Stimulated activated CD4-positive, alpha-beta T cell treated with anti-CD3 and anti-CD28 coated beads, TNF-alpha, amount 100 ng/mL, for 48 hours (primary cell): ENCODE results near the gene USP34.
"Not testable (repeated sequence)": the region's sequence is repeated elsewhere in the genome, so short reads cannot be mapped to it uniquely, and the experiment has no call there.

Source experiments
- DNase-seq, 3 donors: peaks; one replicate each; pipeline ENCODE4 v3.0.0-alpha.2; 2020; ENCODE audit warnings: low read depth in 3 of 3

Gene USP34

GRCh38 chr2:61460163-61460562 lies 10.7 kb downstream of the USP34 start:
- no peak for DNase-seq

- no peak for DNase-seq
Measured at GRCh38 chr2:61456746-61457420, 14.0 kb downstream of the USP34 start.

DNA sequence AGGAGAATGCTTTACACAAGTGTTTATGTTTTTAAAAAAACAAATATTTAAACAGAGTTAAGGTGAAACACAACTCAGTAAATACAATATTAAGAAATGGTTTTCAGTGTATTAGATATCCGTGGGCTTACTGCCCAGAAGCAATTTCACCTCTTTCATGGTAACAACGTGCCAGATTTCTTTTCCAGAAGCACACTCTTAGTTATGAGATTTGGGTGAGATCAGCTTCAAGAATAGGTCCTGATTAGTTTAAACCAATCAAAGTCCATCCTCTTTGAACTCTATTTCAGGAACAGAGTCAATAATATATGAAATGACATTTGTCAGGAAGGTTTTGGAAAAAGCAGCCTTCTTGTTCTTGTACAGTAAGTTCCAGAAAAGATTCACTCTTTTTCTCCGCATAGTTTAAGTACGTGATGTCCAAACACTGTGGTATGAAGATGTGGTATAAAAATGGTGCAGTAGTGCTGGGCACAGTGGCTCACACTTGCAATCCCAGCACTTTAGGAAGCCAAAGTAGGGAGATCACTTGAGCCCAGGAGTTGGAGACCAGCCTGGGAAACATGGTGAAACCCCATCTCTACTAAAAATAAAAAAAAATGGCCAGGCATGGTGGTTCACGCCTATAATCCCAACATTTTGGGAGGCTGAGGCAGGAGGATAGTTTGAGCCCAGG lies 14.7 kb downstream of the USP34 start:
- DNase-seq: no peak

GRCh38 chr2:61454972-61455371 lies 15.9 kb downstream of the USP34 start:
- DNase-seq: not testable (repeated sequence)

DNA sequence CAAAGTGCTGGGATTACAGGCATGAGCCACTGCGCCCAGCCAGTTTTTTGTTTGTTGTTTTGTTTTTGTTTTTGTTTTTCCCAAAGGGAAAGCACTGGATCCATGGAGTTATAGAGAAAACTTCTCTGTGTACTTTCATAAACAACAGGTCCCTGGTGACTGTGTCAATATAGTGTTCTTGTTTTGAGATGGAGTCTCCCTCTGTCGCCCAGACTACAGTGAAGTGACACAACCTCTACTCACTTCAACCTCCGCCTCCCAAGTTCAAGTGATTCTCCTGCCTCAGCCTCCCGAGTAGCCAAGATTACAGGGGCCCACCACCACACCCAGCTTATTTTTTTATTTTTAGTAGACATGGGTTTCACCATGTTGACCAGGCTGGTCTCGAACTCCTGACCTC lies 16.5 kb downstream of the USP34 start:
- DNase-seq: no peak

DNA sequence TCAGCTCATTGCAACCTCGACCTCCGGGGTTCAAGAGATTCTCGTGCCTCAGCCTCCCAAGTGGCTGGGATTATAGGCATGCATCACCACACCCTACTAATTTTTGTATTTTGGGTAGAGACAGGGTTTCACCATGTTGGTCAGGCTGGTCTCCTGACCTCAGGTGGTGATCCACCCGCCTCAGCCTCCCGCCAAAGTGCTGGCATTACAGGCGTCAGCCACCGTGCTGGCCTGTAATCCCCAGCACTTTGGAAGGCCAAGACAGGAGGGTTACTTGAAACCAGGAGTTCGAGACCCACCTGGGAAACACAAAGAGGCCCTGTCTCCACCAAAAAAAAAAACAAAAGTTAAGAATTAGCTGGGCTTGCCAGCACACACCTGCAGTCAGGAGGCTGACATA lies 18.5 kb downstream of the USP34 start:
- no peak for DNase-seq

DNA sequence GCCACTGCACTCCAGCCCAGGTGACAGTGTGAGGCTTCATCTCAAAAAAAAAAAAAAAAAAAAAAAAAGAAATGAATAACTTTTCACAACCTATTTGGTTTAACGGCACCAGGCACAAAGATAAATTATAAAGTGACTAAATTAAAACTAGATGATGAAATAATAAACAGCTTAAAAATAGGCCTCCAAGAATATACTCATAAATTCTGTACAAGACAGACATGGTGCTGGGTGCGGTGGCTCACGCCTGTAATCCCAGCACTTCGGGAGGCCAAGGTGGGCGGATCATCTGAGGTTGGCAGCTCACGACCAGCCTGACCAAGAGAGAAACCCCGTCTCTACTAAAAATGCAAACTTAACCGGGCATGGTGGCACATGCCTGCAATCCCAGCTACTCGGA lies 19.7 kb downstream of the USP34 start:
- DNase-seq: no peak

DNA sequence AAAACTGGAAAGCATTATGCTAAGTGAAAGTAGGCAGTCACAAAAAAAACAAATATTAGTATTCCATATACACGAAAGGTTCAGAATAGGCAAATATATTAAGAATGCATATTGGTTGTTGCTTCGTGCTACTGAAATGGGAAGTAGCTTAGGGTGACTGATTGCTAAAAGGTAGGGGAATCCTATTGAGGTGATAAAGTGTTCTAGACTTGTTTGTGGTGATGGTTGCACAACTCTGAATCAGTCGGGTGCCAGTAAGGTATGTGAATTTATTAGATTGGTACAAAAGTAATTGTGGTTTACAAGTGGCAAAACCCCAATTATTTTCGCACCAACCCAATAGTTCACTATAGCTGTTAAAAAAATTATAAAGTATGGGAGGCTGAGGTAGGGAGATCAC lies 20.7 kb downstream of the USP34 start:
- no peak for DNase-seq

GRCh38 chr2:61448229-61448628 lies 22.7 kb downstream of the USP34 start:
- DNase-seq: no peak

DNA sequence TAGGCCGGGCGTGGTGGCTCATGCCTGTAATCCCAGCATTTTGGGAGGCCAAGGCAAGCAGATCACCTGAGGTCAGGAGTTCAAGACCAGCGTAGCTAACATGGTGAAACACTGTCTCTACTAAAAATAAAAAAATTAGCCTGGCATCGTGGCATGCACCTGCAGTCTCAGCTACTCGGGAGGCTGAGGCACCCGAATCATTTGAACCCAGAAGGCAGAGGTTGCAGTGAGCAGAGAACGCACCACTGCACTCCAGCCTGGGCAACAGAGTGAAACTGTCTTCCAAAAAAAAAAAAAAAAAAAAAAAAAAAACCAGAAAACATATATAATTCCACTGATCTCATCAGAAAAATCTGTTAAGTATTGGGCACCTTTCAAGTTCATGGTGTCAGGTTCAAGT lies 23.9 kb downstream of the USP34 start:
- DNase-seq: not testable (repeated sequence)

DNA sequence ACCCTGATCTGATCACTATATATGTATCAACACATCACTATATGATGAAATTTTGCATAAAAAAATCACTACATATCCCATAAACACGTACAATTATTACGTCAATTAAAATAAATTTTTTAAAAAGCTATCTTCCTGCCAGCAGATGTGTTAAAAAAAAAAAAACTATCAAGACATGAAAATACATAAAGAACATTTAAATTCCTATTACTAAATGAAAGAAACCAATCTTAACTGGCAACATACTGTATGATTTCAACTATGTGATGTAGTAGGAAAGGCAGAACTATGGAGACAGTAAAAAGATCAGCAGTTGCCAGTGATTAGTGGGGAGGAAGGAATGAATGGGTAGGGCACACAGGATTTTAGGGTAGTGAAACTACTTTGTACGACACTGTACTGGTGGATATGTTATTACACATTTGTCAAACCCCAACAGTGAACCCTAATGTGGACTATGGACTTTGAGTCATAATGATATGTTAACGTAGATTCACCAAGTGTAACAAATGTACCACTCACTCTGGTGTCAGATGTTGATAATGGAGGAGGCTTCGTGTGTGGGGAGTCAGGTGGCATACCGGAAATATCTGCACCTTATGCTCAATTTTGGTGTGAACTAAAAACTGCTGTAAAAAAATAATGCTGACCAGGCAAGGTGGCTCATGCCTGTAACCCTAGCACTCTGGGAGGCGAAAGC lies 27.4 kb downstream of the USP34 start:
- no peak for DNase-seq

- no peak for DNase-seq
Measured at GRCh38 chr2:61439241-61440002, 31.5 kb downstream of the USP34 start.

- DNase-seq: no peak
Measured at GRCh38 chr2:61438670-61439069, 32.2 kb downstream of the USP34 start.

- DNase-seq: no peak
Measured at GRCh38 chr2:61437170-61437569, 33.7 kb downstream of the USP34 start.

GRCh38 chr2:61436092-61436491 lies 34.8 kb downstream of the USP34 start:
- DNase-seq: no peak

DNA sequence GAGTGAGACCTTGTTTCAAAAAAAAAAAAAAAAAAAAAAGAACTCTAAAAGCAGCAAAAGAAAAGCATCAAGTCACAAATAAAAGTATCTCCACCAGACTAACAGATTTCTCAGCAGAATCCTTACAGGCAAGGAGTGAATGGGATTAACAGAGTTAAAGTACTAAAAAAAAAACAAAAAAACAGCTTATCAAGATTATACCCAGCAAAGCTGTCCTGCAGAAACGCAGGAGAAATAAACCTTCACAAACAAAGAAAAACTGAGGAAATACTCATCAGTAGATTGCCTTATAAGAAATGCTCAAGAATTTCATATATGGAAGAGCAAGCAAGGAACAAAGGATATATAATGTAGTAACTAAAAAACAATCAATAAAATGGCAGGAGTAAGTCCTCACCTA lies 35.6 kb downstream of the USP34 start:
- no peak for DNase-seq

DNA sequence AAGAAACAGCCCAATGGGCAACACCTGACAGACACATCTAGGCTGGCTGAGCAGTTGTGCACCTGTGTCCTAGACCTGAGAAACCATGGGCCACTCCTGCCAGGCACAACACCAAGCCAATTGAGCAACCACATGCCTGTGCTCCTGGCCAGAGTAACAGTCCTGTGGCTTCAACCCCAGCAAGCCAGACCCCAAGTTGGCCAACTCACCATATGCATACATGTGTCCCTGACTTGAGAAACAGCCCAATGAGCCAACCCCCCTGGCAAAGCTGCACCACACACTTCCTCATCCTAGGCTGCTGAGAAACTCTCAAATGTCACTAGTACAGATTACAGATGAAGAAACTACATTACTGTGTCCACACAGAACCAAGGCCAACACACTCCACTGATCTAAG lies 36.6 kb downstream of the USP34 start:
- no peak for DNase-seq

DNA sequence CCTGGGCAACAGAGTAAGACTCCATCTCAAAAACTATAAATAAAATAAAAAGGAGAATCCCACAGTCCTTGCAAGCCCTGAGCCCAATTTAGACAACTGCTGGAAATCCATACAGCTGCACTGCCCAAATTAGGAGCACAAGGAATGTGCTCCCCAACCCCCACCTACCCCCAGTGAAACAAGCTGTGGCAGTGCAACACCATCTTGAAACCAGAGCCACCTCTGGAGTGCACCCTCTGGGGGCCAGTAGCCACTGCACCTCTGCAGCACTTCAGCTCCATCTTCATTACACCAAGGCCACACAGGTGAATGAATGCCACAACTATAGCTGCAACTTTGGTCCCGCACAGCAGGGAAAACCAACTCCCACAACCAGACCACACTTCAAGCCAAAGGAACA lies 37.3 kb downstream of the USP34 start:
- no peak for DNase-seq

DNA sequence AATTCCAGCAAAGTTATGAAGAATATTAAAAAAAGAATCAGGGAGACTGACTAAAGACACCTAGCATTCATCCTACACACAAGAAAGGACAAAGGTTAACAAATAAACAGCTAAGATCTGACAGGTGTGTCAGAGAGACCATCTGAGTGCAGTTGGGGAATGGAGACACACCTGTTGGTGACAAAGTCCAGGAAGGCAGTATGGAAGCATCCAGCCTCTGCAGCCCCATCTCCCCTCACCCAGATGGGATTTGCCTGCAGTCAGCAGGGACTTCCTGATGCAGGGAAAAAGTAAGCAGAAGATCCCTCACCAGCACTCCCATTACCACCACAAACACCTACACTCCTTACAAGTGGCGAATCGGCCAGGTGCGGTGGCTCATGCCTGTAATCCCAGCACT lies 37.9 kb downstream of the USP34 start:
- no peak for DNase-seq

- DNase-seq: no peak
Measured at GRCh38 chr2:61431345-61431744, 39.5 kb downstream of the USP34 start.

DNA sequence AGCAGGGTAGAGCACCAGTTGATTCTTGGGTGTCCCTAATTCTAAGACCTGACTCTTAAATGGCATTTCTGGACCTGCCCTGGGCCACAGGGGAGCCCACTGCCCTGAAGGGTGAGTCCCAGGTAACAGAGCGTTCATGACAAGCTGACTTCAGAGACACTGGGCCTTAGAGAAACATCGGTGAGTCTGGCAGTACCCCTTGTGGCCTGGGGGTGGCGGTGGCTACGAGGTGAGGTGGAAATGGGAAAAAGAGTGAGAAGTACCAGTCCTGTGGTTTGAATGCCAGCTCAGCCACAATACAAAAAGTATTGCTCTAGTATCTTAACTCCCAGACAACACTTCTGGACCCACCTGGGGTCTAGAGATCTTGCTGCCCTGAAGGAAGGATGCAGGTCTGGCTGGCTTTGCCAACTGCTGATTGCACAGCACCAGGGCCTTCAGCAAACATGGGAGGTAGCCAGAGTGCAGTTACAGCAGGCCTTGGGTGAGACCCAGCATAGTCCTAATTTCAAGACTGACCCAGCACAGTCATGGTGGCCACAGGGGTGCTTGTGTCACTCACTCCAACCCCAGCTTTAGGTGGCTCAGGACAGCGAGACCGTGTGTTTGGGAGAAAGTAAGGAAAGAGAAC lies 44.5 kb downstream of the USP34 start:
- peak; percentile 40 to 63 (median 58) for DNase-seq

DNA sequence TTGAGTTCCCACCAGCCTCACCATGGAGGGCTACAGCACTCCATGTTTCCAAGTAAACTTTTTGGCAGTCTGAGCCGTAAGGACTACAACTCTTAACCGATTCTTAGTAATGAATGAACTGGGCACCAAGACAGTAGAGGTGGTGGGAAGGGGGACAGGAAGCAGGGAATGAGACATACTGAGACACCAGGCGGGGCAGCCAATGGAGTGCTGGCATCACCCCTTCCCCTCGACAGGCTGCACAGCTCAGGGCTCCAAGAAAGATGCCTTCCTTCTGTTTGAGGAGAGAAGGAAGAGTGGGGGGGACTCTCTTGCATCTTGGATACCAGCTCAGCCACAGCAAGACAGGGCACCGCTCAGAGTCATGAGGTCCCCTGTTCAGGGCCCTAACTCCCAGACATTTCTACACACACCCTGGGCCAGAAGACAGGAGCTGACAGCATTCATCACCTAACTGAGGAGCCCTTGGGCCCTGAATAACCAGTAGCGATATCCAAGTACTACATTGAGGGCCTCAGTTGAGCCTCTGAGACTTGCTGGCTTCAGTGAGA lies 45.2 kb downstream of the USP34 start:
- no peak for DNase-seq
